NCI-H460 (cell line): ENCODE data around the gene SAMD8. TPM values are rescaled to one million over a fixed set of nuclear protein-coding genes. Genes with fewer than 3 reads are reported as not detected.
"Not testable (repeated sequence)": the region's sequence is repeated elsewhere in the genome, so short reads cannot be mapped to it uniquely, and the experiment has no call there.

Source experiments
- DNase-seq: peaks from one replicate; pipeline ENCODE4 v3.0.0-alpha.2; 2016; ENCODE audit warnings: low read depth; ENCODE audit errors: extremely low read depth
- total RNA-seq: library from RNA; depleted of rRNA; stranded (reverse); fragments of >200 nt; shearing (Covaris generic); gene quantifications from 2 replicates; pipeline ENCODE4 v1.2.3, GENCODE V29; 2014

SAMD8 gene
- total RNA-seq, 1 experiment from 2014 or later: 32.9 TPM

DNA sequence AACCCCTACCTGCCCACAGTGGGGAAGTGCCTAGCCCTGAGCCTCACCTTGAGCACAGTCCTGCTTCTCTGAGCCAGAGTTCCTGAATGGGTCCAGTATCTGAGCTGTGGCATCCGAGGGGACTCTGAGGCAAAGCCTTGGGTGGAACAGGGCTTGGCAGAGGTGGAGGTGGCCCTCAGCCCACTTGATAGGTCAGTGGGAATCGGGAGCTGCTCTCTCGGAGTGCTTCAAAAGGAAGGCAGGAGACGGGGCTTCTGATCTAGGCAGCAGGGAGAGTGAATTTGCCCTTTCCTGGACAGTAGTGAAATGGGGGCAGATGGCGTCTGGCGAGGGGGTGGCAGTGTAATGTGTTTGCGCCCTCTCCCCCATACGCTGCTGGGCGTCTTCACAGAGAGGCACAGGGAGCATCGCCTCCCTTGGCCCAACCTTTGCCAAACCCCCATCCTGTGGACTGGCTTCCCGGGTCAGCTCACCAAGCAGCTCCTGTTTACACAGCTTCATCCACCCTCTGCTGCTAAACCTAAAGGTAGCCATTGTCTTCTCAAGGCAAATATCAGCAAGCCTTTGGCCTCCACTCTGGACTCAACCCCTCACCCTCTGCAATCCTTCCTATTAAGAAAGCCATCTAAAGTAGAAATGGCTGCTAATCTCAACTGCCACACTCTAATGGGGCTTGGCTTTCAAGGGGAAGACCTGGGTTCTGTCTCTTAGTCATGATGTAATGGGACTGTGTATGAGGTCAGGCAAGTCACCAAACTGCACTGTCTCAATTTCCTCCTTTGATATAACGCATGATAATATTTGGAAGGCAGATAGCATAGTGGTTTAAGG is 78.0 kb downstream of the SAMD8 start:
- DNase-seq: no peak

DNA sequence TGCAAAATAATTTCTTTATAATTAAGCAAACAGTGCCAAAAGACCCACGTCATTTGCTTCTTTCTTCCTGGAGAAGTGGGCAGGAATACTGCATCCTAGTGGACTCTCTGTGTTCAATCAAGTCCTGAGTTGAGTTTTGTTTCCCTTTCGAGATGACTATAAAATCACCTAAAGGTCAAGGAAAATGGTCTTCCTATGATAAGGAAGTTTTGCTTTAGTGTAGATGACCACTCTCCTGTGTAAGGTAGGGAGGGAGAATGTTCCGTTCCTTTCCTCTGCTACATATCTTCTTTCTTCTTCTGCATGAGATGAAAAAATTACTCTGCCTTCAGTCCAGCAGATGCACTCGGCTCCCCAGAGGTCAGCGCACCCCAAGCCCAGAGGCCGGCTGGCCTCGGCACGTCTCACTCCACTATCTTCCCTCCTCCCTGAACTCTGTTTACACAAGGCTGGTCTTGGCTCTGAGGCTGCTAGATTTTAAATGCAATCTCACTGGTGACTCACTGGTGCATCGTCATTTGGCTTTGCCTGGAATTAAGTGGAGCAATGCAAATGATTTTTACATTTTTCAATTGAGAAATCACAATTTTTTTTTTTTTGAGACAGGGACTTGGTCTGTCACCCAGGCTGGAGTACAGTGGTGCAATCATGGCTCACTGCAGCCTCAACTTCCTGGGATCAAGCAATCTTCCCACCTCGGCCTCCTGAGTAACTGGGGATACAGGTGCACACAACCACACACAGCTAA is 80.5 kb downstream of the SAMD8 start:
- peak; percentile 94 for DNase-seq

DNA sequence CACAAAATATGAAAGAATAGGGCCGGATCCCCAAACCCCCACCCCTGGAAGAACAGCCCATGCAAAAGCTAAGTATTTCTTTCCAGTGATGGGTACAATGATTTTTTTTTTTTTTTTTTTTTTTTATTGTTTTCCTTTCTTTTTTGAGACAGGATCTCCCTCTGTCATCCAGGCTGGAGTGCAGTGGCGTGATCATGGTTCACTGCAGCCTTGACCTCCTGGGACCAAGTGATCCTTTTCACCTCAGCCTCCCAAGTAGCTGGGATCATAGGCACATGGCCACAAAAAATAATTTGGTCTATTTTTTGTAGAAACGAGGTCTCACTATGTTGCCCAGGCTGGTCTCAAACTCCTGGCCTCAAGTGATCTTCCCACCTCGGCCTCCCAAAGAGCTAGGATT is 83.2 kb downstream of the SAMD8 start:
- DNase-seq: not testable (repeated sequence)

DNA sequence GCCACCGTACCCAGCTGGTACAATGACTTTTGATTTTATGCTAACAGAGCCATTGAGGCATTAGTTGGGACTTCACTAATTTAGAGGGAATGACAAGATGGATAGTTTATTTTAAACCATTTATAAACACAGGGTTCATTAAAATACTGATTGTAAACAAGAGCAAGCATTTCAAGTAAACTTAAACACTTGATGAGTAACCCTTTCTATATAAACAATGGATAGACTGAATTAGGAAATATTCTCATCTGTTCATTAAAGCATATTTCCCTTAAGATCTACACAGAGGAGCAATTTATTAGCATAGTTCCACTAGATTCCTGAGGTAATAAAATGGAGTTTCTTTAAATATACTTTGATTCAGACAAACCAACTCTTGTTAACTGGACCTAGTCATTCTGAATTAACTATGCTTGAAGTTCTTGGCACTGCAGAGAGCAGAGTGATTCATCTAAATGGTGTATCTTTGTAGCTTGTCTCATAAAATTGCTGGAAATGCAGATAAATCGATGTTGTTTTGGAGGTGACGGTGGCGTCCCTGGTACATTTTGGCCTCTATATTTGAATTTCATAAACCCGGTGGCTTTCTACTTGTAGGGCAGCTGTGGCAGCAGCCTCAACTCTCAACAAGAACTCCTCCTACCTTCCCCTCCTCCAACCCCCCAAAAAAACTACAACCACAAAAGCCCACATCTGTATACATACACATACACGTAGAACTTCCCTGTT is 83.7 kb downstream of the SAMD8 start:
- no peak for DNase-seq

DNA sequence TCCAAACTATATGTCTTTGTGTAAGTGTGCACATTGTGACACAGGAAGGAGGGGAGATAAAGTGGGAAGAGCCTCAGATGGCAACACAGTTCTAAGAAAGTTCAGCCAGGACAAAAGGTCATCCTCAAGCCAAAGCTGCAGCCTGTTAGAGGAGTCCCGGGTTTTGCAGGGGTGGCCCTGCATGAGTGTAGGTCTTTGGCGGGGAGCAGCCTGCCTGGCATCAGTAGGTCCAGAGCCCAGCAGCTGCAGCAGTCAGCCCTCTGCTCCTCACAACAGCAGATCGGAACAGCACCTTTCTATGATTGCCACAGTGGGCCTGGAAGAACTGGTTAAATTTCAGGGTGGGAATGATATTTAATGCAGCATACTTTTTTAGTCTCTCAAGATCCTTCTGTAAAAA is 85.6 kb downstream of the SAMD8 start:
- no peak for DNase-seq

DNA sequence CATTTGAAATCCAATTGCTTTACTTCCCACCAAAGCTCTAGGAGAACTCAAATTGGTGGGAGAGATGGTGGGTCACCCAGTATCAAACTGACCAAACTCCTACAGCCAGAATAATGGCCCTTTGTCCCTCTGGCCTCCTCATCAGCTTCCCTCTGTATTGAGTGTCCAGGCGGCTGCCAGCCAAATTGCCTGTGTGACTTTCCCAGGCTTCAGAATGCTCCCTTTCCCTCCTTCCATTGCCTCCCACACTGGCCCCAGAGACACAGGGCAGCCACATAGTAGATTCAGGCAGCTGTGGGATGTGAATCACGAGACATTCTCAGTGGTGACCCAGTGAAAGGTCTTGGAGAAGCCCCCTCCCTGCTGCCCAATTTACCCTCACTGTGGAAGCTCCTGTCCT is 86.5 kb downstream of the SAMD8 start:
- no peak for DNase-seq

DNA sequence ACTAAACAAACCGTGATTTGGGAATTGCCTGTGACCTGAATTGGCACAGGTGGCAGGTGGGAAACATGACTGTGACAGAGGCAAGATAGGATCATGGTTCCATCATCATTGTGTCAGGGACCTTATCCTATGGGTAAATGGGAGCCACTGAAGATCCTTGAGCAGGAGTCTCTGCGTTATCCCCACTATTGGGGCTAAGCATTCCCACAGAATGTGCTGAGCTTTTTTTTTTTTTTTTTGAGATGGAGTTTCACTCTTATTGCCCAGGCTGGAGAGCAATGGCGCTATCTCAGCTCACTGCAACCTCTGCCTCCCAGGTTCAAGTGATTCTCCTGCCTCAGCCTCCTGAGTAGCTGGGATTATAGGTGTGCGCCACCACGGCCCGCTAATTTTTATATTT is 88.5 kb downstream of the SAMD8 start:
- DNase-seq: not testable (repeated sequence)

DNA sequence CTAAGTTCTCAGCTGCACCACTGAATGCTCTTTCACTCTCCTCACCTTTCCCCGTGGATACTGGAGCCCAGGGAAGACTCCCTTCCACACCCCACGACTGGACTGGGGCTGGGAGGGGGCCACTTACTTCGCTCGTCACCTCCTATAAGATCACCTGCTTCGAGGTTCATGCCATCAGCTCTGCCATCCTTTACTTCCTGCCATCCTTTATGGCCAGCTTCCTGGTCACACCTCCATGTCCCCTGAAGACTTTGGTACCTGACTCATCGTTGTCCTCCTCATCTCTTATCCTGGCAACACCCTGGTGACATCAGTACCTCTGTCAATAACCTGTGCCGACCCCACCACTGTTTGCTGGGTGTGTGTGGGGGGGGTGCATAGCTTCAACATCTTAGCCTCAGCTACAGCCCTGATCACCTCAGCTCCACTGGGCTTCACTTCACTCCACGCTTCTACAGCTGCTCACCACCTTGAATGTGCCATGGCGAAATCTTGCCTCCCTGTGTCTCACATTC is 90.4 kb downstream of the SAMD8 start:
- no peak for DNase-seq

DNA sequence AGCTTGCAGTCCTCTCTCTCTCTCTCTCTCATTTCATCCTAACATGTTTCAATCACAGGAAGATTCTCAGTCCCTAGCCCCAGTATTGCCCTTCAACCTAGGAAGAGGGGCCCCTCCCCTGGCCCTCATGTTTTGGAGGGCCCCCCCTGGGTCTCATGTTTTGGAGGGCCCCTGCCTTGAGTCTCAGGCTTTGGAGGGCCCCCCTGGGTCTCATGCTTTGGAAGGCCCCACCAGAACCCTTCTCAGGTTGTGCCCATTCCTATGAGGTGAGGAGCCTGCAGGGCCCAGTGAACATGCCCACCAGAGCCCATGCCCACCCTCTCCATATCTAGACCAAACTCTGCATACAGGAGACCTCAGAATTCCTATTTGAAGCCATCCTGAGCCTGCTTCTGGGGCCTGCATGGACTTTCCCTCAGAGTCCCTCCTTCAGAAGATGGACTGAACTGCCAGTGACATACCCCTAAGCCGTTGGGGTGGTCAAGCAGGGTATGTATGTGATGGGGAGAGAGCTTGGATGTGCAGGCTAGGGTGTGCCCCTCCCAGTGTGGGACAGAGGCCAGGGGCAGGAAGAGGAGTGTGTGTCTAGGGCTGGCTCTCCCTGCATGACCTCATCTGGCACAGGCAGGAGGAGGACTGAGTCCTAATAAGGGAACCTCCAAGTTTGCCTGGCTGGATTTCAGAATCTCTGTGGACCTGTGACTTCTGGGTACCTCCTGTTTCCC is 91.0 kb downstream of the SAMD8 start:
- peak; percentile 14 for DNase-seq

DNA sequence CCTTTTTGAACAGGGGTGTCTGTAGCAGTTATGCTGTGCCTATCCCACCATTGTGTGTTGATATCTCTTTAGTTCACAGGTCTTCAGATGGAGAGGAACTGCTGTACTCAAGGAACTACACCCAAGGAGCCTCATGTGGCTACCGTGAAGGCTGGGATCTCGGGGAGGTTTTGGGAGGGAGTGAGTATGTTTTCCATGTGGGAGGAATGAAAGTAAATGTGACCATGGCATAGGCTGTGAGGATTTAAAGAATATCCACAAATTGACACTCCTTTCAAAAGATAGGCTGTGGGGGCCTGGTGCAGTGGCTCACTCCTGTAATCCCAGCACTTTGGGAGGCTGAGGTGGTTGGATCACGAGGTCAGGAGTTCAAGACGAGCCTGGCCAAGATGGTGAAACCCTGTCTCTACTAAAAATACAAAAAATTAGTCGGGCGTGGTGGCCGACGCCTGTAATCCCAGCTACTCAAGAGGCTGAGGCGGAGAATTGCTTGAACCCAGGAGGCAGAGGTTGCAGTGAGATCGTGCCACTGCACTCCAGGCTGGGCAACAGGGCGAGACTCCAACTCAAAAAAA is 91.7 kb downstream of the SAMD8 start:
- not testable (repeated sequence) for DNase-seq

DNA sequence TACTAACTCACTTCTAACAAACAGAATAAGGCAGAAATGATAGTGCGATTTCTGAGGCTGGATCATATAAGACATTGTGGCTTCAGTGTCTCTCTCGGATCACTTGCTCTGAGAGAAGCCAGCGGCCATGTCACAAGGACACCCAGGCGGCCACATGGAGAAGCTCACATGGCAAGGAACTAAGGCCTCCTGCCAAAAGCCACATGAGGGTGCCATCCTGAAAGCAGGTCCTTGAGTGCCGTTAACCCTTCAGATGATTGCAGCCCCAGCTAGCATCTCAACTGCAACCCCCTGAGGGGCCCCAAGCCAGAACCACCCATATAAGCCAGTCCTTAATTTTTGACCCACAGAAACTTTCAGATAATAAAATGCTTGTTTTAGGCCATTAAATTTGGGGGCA is 92.3 kb downstream of the SAMD8 start:
- no peak for DNase-seq

DNA sequence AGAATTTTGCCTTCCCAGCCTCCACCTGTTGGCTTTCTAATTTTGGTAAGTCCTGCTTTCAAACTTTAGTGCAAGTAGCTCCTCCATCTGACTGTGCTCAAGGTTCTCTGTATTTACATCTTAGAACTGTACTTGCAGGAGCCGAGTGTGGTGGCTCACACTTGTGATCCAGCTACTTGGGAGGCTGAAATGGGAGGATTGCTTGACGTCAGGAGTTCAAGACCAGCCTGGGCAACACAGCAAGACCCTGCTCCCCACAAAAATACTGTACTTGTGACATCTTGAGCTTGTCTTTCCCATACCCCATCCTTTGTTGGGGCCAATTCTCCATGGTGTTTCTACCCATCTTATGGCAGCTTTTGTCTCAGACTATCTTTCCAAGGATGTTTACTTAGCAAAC is 94.5 kb downstream of the SAMD8 start:
- no peak for DNase-seq

DNA sequence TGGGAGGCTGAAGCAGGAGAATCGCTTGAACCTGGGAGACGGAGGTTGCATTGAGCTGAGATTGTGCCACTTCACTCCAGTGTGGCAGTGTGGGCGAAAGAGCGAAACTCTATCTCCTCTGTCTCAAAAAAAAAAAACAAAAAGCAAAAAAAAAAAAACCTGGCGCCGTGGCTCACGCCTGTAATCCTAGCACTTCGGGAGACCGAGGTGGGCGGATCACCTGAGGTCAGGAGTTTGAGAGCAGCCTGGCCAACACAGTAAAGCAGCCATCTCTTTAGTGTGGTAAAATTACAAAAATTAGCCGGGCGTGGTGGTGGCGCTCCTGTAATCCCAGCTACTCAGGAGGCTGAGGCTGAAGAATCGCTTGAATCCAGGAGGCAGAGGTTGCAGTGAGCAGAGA is 95.2 kb downstream of the SAMD8 start:
- not testable (repeated sequence) for DNase-seq

DNA sequence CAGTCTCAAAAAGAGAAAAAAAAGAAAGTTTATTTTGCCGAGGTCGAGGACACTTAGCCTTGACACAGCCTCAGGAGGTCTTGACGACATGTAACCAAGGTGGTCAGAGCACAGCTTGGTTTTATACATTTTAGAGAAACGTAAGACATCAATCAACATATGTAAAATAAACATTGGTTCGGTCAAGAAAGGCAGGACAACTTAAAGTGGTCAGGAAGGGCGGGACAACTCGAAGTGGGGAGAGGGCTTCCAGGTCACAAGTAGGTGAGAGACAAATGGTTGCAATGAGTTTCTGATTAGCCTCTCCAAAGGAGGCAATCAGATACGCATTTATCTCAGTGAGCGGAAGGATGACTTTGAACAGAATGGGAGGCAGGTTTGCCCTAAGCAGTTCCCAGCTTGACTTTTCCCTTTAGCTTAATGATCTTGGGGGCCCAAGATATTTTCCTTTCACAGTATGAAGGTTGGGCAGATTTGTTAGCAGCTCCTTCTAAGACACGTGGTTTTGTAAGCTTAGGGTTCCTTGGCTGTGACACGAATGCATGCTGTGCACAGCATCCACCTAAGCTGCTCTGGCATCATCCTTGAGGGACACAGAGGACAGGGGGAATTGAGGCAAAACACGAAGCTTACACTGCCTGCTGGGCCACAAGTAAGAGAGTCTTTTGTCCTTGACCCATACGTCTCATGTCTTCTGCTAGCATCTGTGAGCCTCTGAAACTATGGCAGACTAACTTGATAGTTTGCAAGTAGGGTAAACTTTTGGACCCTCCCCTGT is 95.8 kb downstream of the SAMD8 start:
- no peak for DNase-seq

DNA sequence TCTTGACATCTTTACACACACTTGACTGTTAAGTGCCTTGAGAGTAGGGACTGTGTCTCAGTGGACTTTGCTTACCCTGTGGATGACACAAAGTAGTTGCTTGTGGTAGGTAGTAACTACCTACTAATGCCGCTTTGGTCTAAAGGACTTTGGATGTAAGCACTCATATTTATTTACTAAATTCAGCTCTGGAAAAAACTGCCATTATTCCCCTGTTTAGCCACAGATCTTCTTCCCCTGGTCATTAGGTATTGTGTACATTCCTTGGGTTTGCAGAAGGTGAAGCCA is 96.3 kb downstream of the SAMD8 start:
- DNase-seq: no peak

DNA sequence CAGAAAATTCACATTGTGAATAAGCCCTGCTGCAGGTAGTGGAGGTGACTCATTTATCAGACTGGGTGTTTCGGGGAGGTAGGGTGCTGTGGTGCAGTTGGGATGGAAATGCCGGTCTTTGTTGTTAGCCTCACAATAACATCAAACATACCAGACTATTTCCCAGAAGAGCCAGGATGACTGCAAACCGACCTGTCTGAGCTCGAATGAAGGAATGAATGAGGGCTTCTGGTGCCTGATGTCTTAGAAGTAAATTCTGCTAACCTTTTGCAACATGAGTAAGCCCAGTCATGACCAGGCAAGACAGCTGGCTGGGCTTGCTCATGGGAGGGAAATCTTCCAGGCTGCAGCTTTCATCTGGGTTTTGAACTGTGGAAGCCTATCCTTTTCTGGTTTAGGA is 96.7 kb downstream of the SAMD8 start:
- DNase-seq: no peak

DNA sequence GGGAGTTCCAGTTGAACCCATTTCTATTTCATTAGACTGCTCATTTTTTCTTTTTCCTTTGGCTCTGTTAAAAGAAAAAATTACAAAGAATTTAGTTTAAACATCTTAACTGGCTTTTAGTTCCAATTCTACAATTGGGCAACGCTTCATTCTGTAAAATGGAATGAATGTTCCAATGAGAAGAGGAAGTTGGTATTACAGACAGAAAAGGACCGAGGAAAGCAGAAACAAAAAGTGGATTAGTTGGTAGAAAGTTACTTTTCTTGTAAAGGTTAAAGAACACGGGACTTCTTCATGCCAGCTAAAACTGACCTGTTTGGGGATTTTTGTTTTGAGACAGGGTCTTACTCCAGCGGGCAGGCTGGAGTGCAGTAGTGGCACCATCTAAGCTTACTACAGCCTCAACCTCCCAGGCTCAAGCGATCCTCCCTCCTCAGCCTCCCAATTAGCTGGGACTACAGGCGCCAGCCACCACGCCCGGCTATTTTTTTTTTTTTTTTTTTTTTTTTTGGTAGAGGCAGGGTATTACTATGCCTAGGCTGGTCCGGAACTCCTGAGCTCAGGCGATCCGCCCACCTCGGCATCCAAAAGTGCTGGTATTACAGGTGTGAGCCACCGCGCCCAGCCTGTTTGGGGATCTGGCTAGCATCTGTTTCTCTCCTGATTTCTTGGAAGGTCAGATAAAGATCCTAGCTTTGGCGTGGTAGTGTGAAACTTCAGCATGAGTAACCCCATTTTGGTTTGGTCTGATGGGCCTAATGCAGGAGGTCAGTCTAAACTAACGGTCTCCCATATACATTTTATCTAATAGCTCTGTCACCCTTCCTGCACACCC is 97.8 kb downstream of the SAMD8 start:
- no peak for DNase-seq

DNA sequence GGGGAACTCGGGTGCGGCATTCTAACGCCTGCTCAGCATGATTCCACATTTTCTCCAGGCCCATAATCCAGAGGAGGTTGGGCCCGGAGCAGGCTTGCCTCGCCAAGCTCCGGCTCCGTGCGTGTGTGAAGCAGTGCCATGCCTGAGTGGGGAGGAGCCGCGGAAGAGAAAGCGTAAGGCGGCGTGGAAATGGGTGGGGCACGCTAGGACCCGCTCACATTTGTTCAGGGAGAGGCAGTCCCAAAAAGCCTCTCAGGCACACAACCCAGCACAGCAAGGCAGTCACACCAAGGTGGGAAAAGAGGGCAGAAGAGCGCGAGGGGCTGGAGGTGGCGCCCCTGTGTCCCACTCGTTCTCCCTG is 98.4 kb downstream of the SAMD8 start:
- peak; percentile 61 for DNase-seq
